ENCODE measurements around the gene C1QTNF7. TPM values are rescaled to one million over a fixed set of nuclear protein-coding genes. Genes with fewer than 3 reads are reported as not detected.

C1QTNF7 gene
- polyA plus RNA-seq, 1 of the 3 experiments (the other 2 are of a cell fraction), result not detected

GRCh38 chr4:15455290-15455689 is 27.5 kb downstream of the C1QTNF7 start:
- DNase-seq, result no peak
- H3K4me1 ChIP-seq (ENCODE audit: control insufficient read depth in 1 of 2, insufficient read depth in 2 of 2, low read depth in 1 of 2, low read length in 1 of 2), result peaks cover 3 to 26% of the 10 kb centered on the region in 2 experiments; a peak in 3 of 4 replicates
- POLR2A ChIA-PET, result no interaction called here

More at GRCh38 chr4:15455290-15455689, 27.5 kb downstream of the C1QTNF7 start:
- Histone ChIP-seq H3K27ac (ENCODE audit: low read depth in 2 of 2, low read length in 1 of 2) (no peak overlapping the region), H3K36me3 (replicated peaks in 1 of 2; ENCODE audit: control insufficient read depth in 1 of 2, insufficient read depth in 2 of 2, low read length in 1 of 2) (no peaks in the 10 kb centered on the region), H3K27me3 (ENCODE audit: insufficient read depth) (no peaks in the 10 kb centered on the region), H3K79me2 (ENCODE audit: insufficient read depth) (no peaks in the 10 kb centered on the region), H2AFZ (ENCODE audit: low read depth) (no peak overlapping the region), H3K4me2 (no peak overlapping the region), H4K20me1 (ENCODE audit: insufficient read depth) (no peaks in the 10 kb centered on the region), H3K9me2 (no peaks in the 10 kb centered on the region), H3K9ac (no peak overlapping the region), H3K4me3 (ENCODE audit: low read depth in 2 of 2, low read length in 1 of 2) (no peak overlapping the region), H3K9me3 (no peaks in the 10 kb centered on the region), H3F3A (replicated peaks; ENCODE audit: insufficient read depth) (peaks cover 25% of the 10 kb centered on the region)
- 87% methylated on average over 3 of the region's 3 CpGs for WGBS (ENCODE audit: low lambda C conversion rate)
- CTCF ChIA-PET, result interaction anchor here (0.7 to 6.2 kb wide), 6 partner anchors 59 to 223 kb away, joined by 3 to 64 read pairs (median 4); no protein-coding TSS in a partner anchor
- TF ChIP-seq POLR2AphosphoS5 (IDR thresholded peaks at IDR 0.05; ENCODE audit: low read depth, low read length) (no peak), FOXM1 (IDR thresholded peaks at IDR 0.05; ENCODE audit: low read depth) (no peak), RAD21 (IDR thresholded peaks at IDR 0.05; ENCODE audit: low read length) (no peak), NFIC (IDR thresholded peaks at IDR 0.05; ENCODE audit: borderline replicate concordance) (no peak), USF2 (IDR thresholded peaks at IDR 0.05; ENCODE audit: borderline replicate concordance, low read depth, low read length) (no peak), ELF1 (IDR thresholded peaks at IDR 0.05) (no peak), CHD2 (IDR thresholded peaks at IDR 0.05; ENCODE audit: low read length, partially characterized antibody) (no peak), NRF1 (IDR thresholded peaks at IDR 0.05; ENCODE audit: low read depth, low read length) (no peak), FOXJ3 (CRISPR knock-in tag; IDR thresholded peaks at IDR 0.05) (no peak), GABPA (IDR thresholded peaks at IDR 0.05; ENCODE audit: low read depth) (no peak), CTCF (IDR thresholded peaks at IDR 0.05) (no peak), JUND (IDR thresholded peaks at IDR 0.05) (no peak), SMC3 (IDR thresholded peaks at IDR 0.05; ENCODE audit: low read depth, low read length) (no peak), EZH2phosphoT487 (IDR thresholded peaks at IDR 0.05; ENCODE audit: borderline replicate concordance, low read depth) (no peak), RCOR1 (IDR thresholded peaks at IDR 0.05; ENCODE audit: low read length) (no peak), RFX5 (IDR thresholded peaks at IDR 0.05; ENCODE audit: low read length) (no peak), TAF1 (IDR thresholded peaks at IDR 0.05; ENCODE audit: borderline replicate concordance, low read depth, low read length) (no peak), RXRA (IDR thresholded peaks at IDR 0.05; ENCODE audit: borderline replicate concordance, low read depth) (no peak)
- TF ChIP-seq, protein P1, sequence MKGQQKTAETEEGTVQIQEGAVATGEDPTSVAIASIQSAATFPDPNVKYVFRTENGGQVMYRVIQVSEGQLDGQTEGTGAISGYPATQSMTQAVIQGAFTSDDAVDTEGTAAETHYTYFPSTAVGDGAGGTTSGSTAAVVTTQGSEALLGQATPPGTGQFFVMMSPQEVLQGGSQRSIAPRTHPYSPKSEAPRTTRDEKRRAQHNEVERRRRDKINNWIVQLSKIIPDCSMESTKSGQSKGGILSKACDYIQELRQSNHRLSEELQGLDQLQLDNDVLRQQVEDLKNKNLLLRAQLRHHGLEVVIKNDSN (IDR thresholded peaks at IDR 0.05; ENCODE audit: borderline replicate concordance, low read depth), result no peak
- TF ChIP-seq, protein P2, sequence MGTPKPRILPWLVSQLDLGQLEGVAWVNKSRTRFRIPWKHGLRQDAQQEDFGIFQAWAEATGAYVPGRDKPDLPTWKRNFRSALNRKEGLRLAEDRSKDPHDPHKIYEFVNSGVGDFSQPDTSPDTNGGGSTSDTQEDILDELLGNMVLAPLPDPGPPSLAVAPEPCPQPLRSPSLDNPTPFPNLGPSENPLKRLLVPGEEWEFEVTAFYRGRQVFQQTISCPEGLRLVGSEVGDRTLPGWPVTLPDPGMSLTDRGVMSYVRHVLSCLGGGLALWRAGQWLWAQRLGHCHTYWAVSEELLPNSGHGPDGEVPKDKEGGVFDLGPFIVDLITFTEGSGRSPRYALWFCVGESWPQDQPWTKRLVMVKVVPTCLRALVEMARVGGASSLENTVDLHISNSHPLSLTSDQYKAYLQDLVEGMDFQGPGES (IDR thresholded peaks at IDR 0.05; ENCODE audit: low read depth, low read length), result no peak

All from SK-N-SH (cell line).